Gastroesophageal sphincter (tissue), 4 donors: ENCODE results near the gene PNMA8B. TPM values are rescaled to one million over a fixed set of nuclear protein-coding genes. Genes with fewer than 3 reads are reported as not detected.

Experiments
- ATAC-seq: fragments of 150-250 bp; one replicate; pipeline ENCODE4 v1.9.1; 2016; ENCODE audit warnings: mild to moderate bottlenecking, moderate library complexity
- H3K27ac ChIP-seq, 4 donors: fragments of 200-600 bp; sonication (generic) in 3 of 4; 1 replicate in 3 of 4; 2 replicates in 1 of 4; pipeline ENCODE4 v1.5.1; 2016 to 2019
- H3K27me3 ChIP-seq: fragments of 200-600 bp; sonication (generic); one replicate; pipeline ENCODE4 v1.5.1; 2019
- H3K36me3 ChIP-seq, 2 donors: fragments of 200-600 bp; sonication (generic); one replicate each; pipeline ENCODE4 v1.5.1; 2019; ENCODE audit warnings: control low read depth in 1 of 2
- H3K4me1 ChIP-seq, 3 donors: fragments of 200-600 bp; sonication (generic); 1 replicate in 2 of 3; 2 replicates in 1 of 3; pipeline ENCODE4 v1.5.1; 2016 to 2019; ENCODE audit warnings: control low read depth in 2 of 3
- H3K4me3 ChIP-seq, 2 donors: fragments of 200-600 bp; sonication (generic); one replicate each; pipeline ENCODE4 v1.5.1; 2019; ENCODE audit warnings: mild to moderate bottlenecking in 1 of 2, moderate library complexity in 1 of 2
- H3K9me3 ChIP-seq, 3 donors: fragments of 200-600 bp; sonication (generic); one replicate each; pipeline ENCODE4 v1.5.1; 2017 to 2019; ENCODE audit warnings: control low read depth in 2 of 3
- CTCF ChIP-seq, 4 experiments: fragments of 200-600 bp in 2 of 4; fragments of 450-650 bp in 2 of 4; sonication (generic) in 1 of 4; IDR thresholded peaks; one replicate each; pipeline ENCODE4 v1.5.1; 2017 to 2019; ENCODE audit warnings: antibody characterized with exemption in 4 of 4, mild to moderate bottlenecking in 2 of 4, moderate library complexity in 2 of 4
- EP300 ChIP-seq: sonication (generic); formaldehyde crosslinking; IDR thresholded peaks from one replicate; pipeline ENCODE4 v1.6.1; 2017; ENCODE audit warnings: antibody characterized with exemption, mild to moderate bottlenecking
- POLR2A ChIP-seq, 2 donors: fragments of 450-650 bp; IDR thresholded peaks; one replicate each; pipeline ENCODE4 v1.6.1; 2017; ENCODE audit warnings: antibody characterized with exemption in 2 of 2, mild to moderate bottlenecking in 2 of 2, moderate library complexity in 1 of 2
- POLR2AphosphoS5 ChIP-seq: sonication (generic); formaldehyde crosslinking; IDR thresholded peaks from one replicate; pipeline ENCODE4 v1.6.1; 2017; ENCODE audit warnings: antibody characterized with exemption
- WGBS, 2 donors: methylation state at CpG; one replicate each; pipeline ENCODE4 v1.1.5; 2018; ENCODE audit warnings: low coverage in 1 of 2; 5-methylcytosine and 5-hydroxymethylcytosine counted together
- total RNA-seq, 4 donors: library from RNA; depleted of rRNA; stranded (reverse); fragments of >200 nt; gene quantifications; one replicate each; pipeline ENCODE4 v1.1.0, GENCODE V29; 2016

Gene PNMA8B
- total RNA-seq, 4 donors from 2014 or later: 1.2 to 3.4 (median 1.6) TPM

GRCh38 chr19:46488551-46488950, 7.1 kb downstream of the PNMA8B start:
- 69% methylated on average over 8 of the region's 11 CpGs; no CpG with 5 or more reads in 1 of the 2 donors for WGBS, 2 donors
- H3K27me3 ChIP-seq: peaks cover 69% of the 10 kb centered on the region
- no peaks in the 10 kb centered on the region for H3K9me3 ChIP-seq
- no peaks in the 10 kb centered on the region for H3K36me3 ChIP-seq
- no peak for ATAC-seq
- H3K27ac ChIP-seq: no peak overlapping the region
- peaks cover 0 to 46% (median 16%) of the 10 kb centered on the region in 3 donors for H3K4me1 ChIP-seq
- H3K4me3 ChIP-seq: no peak overlapping the region
- TF ChIP-seq CTCF (IDR thresholded peaks at IDR 0.05): no peak

GRCh38 chr19:46487802-46488445, 7.7 kb downstream of the PNMA8B start:
- peak; percentile 56 for ATAC-seq
- H3K4me3 ChIP-seq: peak overlapping the region in 1 of 2 donors; percentile 41
- peaks cover 63% of the 10 kb centered on the region for H3K27me3 ChIP-seq
- TF ChIP-seq CTCF (IDR thresholded peaks at IDR 0.05): peak in 3 of 4 experiments; percentile 95 to 98 (median 97)
- TF ChIP-seq POLR2AphosphoS5: no peak
- H3K4me1 ChIP-seq: peaks cover 0 to 40% (median 16%) of the 10 kb centered on the region in 3 donors
- 13% methylated on average over 12 of the region's 38 CpGs; no CpG with 5 or more reads in 1 of the 2 donors for WGBS, 2 donors
- H3K9me3 ChIP-seq: no peaks in the 10 kb centered on the region
- H3K36me3 ChIP-seq: no peaks in the 10 kb centered on the region
- peak overlapping the region in 1 of 4 donors; percentile 32 for H3K27ac ChIP-seq

- H3K9me3 ChIP-seq: no peaks in the 10 kb centered on the region
- WGBS, 2 donors: 50% methylated on average over 1 of the region's 19 CpGs; no CpG with 5 or more reads in 1 of the 2 donors
- H3K4me1 ChIP-seq: peaks cover 0 to 34% (median 16%) of the 10 kb centered on the region in 3 donors
- H3K36me3 ChIP-seq: no peaks in the 10 kb centered on the region
- H3K27me3 ChIP-seq: peaks cover 57% of the 10 kb centered on the region
- TF ChIP-seq CTCF (IDR thresholded peaks at IDR 0.05) (no peak), POLR2A (IDR thresholded peaks at IDR 0.05) (no peak), POLR2AphosphoS5 (no peak), EP300 (no peak)
- peak; percentile 5 for ATAC-seq
- H3K27ac ChIP-seq: peak overlapping the region in 1 of 4 donors; percentile 32
- H3K4me3 ChIP-seq: peak overlapping the region in 1 of 2 donors; percentile 41
Observed at GRCh38 chr19:46487178-46487801, 8.4 kb downstream of the PNMA8B start.

- H3K27ac ChIP-seq: no peak overlapping the region
- H3K9me3 ChIP-seq: no peaks in the 10 kb centered on the region
- no peaks in the 10 kb centered on the region for H3K36me3 ChIP-seq
- peaks cover 54% of the 10 kb centered on the region for H3K27me3 ChIP-seq
- no peak overlapping the region for H3K4me3 ChIP-seq
- peaks cover 0 to 37% (median 16%) of the 10 kb centered on the region in 3 donors for H3K4me1 ChIP-seq
- no peak for ATAC-seq
- 73 to 95% methylated on average over 2 to 3 of the region's 3 CpGs for WGBS, 2 donors
- no peak for TF ChIP-seq CTCF (IDR thresholded peaks at IDR 0.05)
- no peak for TF ChIP-seq POLR2A (IDR thresholded peaks at IDR 0.05)
- TF ChIP-seq EP300: no peak
- no peak for TF ChIP-seq POLR2AphosphoS5
Observed at GRCh38 chr19:46486358-46486757, 9.3 kb downstream of the PNMA8B start.

- TF ChIP-seq EP300: no peak
- ATAC-seq: no peak
- no peaks in the 10 kb centered on the region for H3K36me3 ChIP-seq
- peaks cover 43% of the 10 kb centered on the region for H3K27me3 ChIP-seq
- no peaks in the 10 kb centered on the region for H3K9me3 ChIP-seq
- peaks cover 0 to 44% (median 12%) of the 10 kb centered on the region in 3 donors for H3K4me1 ChIP-seq
- H3K4me3 ChIP-seq: no peak overlapping the region
- WGBS, 2 donors: 66 to 75% methylated on average over 4 of the region's 4 CpGs
- H3K27ac ChIP-seq: no peak overlapping the region
Observed at GRCh38 chr19:46484656-46485055, 11.0 kb downstream of the PNMA8B start.
